Activated CD8-positive, alpha-beta memory T cell treated with anti-CD3 and anti-CD28 coated beads for 36 hours (primary cell): ENCODE results near the gene CACNB1. TPM values are rescaled to one million over a fixed set of nuclear protein-coding genes. Genes with fewer than 3 reads are reported as not detected.

ENCODE experiments used
- CTCF ChIA-PET: fragments of 350-600 bp; sonication (Branson Sonifier 250); formaldehyde crosslinking; loops from one replicate; lab custom pipeline; 2021; ENCODE audit warnings: antibody characterized with exemption; lab: Charles Lee
- POLR2A ChIA-PET: fragments of 350-600 bp; sonication (Branson Sonifier 250); formaldehyde crosslinking; loops from one replicate; lab custom pipeline; 2021; ENCODE audit warnings: antibody characterized with exemption; lab: Charles Lee
- total RNA-seq, 2 experiments: library from RNA; stranded (reverse); gene quantifications; one replicate each; pipeline ENCODE4 v1.2.3, GENCODE V29; 2021

The CACNB1 gene
- total RNA-seq, 2 experiments from 2014 or later: 16.9 to 17.4 TPM

- ChIA-PET POLR2A (no interaction called here), CTCF (interaction anchor here (0.6 to 1.4 kb wide), 2 partner anchors 11 to 32 kb away, joined by 4 to 5 read pairs; no protein-coding TSS in a partner anchor)
Measured at GRCh38 chr17:39212195-39212810, 14.8 kb upstream of the CACNB1 start.

DNA sequence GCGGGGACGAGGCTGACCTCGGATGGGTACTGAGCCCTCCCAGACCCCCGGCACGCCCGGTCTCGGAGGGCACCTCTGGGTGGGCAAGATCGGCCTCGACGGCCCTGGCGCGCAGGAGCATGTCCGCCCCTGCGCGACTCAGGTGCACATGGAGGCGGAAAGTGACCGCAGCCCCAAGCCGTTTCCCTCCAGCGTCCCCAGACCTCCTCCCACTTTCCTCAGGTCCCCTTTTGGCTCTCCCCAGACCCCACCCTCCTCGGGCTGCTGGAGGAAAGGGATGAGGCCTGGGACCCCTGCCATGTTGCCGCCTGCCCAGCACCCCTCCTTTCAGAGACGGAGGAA lies 12.6 kb upstream of the CACNB1 start:
- ChIA-PET POLR2A (interaction anchor here (1.8 kb wide), 1 partner anchor 10 kb away, joined by 7 read pairs; the partner anchor contains the start of gene RPL19), CTCF (interaction anchor here (10.6 kb wide), 1 partner anchor 26 kb away, joined by 205 read pairs; no protein-coding TSS in a partner anchor)

DNA sequence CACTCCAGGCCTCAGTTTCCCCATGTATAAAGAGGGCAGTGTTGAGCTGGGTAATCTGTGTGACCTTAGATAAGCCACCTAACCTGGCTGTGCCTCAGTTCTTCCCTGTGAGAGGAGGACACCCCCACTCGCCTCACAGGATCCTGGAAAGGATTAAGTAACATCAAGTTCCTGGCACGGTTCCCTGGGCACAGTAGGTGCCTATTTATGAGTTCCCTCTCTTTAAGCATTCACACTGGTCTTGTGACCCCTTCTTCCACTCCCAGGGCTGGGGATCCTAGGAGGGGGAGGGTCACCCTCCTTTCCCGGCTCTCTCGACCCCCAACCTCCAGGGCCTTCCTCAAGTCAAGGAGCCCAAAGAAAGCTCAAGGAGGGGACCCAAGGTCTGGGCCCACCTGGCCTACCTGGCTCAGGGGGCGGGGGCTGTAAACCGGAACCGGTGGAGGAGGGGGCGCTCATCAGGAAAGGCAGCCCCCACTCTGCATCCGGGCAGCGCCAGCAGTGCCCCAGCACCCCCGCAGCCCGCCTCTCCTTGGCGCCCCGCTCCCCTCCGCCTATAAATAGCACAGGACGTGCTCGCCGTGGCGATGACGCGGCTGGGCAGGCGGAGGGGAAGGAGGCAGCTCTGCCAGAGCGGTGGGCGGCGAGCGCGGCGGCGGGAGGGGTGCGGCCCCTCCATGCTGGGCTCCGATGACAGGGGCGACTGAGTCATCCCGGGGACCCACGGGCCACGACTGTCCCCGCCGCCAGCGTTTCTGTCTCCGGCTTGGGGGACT lies 12.0 kb upstream of the CACNB1 start:
- CTCF ChIA-PET: interaction anchor here (1.1 to 10.6 kb wide), 3 partner anchors 27 to 45 kb away, joined by 4 to 205 read pairs (median 65); no protein-coding TSS in a partner anchor

GRCh38 chr17:39208893-39209292 lies 11.4 kb upstream of the CACNB1 start:
- ChIA-PET POLR2A (interaction anchor here (1.8 kb wide), 1 partner anchor 9 kb away, joined by 7 read pairs; the partner anchor contains the start of gene RPL19), CTCF (interaction anchor here (1.1 to 10.6 kb wide), 3 partner anchors 27 to 44 kb away, joined by 4 to 205 read pairs (median 65); no protein-coding TSS in a partner anchor)

More for the DNA sequence above, 12.0 kb upstream of the CACNB1 start:
- POLR2A ChIA-PET: interaction anchor here (1.8 kb wide), 1 partner anchor 10 kb away, joined by 7 read pairs; the partner anchor contains the start of gene RPL19

GRCh38 chr17:39208136-39208535 lies 10.7 kb upstream of the CACNB1 start:
- ChIA-PET POLR2A (no interaction called here), CTCF (interaction anchor here (2.0 to 10.6 kb wide), 4 partner anchors 12 to 44 kb away, joined by 6 to 205 read pairs (median 36); no protein-coding TSS in a partner anchor)

DNA sequence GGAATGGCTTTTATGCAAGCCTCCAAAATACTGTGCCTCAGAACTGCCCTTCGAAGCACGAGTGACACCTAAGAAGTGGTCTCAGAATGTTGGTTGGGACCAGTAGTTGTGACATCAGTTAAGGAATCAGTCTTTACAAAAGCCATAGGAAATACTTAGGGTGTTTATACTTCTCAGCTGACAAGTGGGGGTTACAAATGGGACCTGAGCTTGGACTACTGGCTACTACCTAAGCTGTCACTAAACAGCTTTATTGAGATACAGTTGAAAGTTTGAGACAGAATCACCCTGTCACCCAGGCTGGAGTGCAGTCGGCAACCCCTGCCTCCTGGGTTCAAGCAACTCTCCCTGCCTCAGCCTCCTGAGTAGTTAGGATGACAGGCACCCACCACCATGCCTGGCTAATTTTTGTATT lies 7.7 kb upstream of the CACNB1 start:
- ChIA-PET CTCF (interaction anchor here (0.6 to 10.6 kb wide), 3 partner anchors 31 to 60 kb away, joined by 3 to 205 read pairs (median 65); no protein-coding TSS in a partner anchor), POLR2A (interaction anchor here (0.6 to 1.6 kb wide), 3 partner anchors 30 to 247 kb away, joined by 3 read pairs; no protein-coding TSS in a partner anchor)

GRCh38 chr17:39204245-39204644 lies 6.8 kb upstream of the CACNB1 start:
- CTCF ChIA-PET: interaction anchor here (1.0 to 10.6 kb wide), 2 partner anchors 32 to 40 kb away, joined by 3 to 205 read pairs; no protein-coding TSS in a partner anchor
- POLR2A ChIA-PET: no interaction called here

DNA sequence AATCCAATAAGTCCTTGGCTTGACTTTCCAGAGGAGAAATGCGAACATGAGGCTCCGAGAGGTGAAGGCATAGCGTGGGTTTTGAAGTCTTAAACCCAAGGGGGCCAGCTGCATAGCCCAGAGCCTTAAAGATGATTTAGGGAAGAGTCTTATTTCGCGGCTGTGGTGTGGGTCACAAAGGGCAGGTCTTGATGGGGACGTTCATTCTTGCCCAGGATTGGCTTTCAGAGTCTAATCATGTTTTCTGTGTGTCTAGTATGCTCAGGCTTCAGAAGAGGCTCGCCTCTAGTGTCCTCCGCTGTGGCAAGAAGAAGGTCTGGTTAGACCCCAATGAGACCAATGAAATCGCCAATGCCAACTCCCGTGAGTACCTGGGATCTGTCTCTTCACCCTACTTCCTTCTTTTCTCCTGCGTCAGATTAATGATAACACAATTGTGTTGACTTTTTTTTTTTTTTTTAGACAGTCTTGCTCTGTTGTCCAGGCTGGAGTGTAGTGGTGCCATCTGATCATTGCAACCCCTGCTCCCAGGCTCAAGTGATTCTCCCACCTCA lies 3.6 kb upstream of the CACNB1 start:
- ChIA-PET CTCF (interaction anchor here (0.7 to 10.6 kb wide), 3 partner anchors 11 to 35 kb away, joined by 5 to 205 read pairs (median 6); no protein-coding TSS in a partner anchor), POLR2A (interaction anchor here (0.9 kb wide), 1 partner anchor 330 kb away, joined by 3 read pairs; the partner anchor contains the start of gene LASP1)

DNA sequence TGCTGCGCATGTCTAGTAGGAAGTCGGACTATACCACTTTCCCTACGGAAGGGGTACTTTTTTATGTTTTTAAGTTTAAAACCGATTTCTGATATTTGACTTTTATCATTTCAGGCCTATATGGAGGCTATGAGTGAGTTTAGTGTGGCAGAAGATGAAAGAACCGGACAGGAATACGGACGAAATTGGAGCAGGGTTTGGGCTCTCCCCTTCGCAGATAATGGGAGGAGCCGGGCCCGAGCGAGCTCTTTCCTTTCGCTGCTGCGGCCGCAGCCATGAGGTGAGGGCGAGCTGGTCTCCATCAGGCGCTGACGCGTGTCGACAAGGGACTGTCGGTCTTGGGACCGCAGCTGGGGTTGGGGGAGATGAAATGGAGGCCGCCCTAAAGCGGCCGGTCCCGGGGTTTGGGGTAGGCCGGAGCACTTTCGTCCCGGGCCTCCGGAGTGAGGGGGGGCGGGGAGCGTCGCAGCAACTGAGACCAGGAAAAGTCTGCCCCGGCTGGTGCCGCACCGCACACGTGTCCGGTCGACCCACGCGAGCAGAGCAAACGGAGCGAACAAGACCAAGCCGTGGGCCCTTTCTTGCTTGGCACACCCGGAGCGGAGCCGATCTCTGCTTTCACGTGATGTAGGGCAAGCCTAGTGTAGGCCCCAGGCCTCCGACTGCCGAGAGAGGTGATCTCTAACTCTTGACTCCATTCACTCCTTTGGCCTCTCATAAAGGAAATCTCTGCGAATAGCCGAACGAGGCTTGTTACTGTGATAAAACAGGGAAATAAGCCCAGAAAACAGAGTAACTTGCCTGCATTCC lies 2.8 kb upstream of the CACNB1 start, which contains the start of gene RPL19:
TSS of gene RPL19 (plus strand) at position 214 of the 810 bp plus-strand sequence. CDS start at position 276, 62 bp downstream.
- CTCF ChIA-PET: interaction anchor here (1.0 to 2.6 kb wide), 8 partner anchors 8 to 217 kb away, joined by 3 to 13 read pairs (median 4); partner anchors contain the start of gene ARL5C
- POLR2A ChIA-PET: interaction anchor here (0.6 to 2.0 kb wide), 8 partner anchors 9 to 448 kb away, joined by 3 to 8 read pairs (median 5); no protein-coding TSS in a partner anchor

- POLR2A ChIA-PET: interaction anchor here (0.6 to 2.0 kb wide), 7 partner anchors 10 to 448 kb away, joined by 3 to 8 read pairs (median 6); no protein-coding TSS in a partner anchor
Measured at GRCh38 chr17:39199820-39200069, 2.3 kb upstream of the CACNB1 start.

DNA sequence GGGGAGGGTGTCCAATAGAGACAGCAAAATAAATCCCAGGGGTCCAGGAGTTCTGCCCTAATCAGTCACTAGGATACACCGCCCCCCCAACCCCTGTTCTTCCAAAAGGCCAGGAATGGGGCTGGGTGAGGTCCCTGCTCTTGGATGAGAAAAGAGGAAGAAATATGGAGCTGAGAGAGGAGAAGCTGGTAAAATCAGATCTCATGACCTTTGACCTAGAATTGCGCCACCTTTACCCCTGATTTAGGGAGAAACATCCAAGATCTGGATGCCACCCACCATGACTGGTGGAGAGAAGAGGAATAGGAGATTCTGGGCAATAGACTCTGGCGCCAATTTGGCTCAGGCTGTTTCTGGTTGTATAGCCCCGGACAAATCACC lies 707 bp upstream of the CACNB1 start:
- ChIA-PET POLR2A (no interaction called here), CTCF (interaction anchor here (0.6 to 2.6 kb wide), 3 partner anchors 33 to 267 kb away, joined by 3 to 13 read pairs (median 5); partner anchors contain the start of gene ARL5C)

More at GRCh38 chr17:39199820-39200069, 2.3 kb upstream of the CACNB1 start:
- CTCF ChIA-PET: interaction anchor here (0.7 to 2.6 kb wide), 9 partner anchors 8 to 216 kb away, joined by 3 to 13 read pairs (median 4); partner anchors contain the start of gene ARL5C

DNA sequence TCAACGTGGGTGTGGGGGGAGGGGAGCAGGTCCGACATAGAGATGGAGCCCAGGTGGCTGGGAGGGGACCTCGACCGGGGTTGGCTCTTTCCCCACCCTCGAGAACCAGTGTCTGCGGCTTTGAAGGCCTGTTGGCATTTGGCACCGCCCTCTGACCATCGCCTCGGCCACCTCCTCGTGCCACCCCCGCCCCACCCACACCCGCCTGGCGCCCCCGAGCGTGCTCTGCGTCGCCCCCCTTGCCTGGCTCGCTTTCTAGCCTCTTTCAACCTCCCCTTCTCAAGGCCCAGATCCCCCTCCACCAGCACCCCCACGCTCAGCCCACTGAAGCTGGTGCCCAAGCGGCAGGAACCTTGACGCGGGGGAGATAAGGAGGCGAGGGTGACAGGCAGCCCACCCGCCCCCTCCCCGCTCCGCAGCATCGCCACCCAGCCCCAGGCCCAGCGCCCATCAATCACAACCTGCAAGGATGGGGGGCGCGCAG lies 619 bp downstream of the CACNB1 start:
- ChIA-PET POLR2A (no interaction called here), CTCF (interaction anchor here (2.0 to 2.3 kb wide), 2 partner anchors 14 to 32 kb away, joined by 5 to 6 read pairs; no protein-coding TSS in a partner anchor)

DNA sequence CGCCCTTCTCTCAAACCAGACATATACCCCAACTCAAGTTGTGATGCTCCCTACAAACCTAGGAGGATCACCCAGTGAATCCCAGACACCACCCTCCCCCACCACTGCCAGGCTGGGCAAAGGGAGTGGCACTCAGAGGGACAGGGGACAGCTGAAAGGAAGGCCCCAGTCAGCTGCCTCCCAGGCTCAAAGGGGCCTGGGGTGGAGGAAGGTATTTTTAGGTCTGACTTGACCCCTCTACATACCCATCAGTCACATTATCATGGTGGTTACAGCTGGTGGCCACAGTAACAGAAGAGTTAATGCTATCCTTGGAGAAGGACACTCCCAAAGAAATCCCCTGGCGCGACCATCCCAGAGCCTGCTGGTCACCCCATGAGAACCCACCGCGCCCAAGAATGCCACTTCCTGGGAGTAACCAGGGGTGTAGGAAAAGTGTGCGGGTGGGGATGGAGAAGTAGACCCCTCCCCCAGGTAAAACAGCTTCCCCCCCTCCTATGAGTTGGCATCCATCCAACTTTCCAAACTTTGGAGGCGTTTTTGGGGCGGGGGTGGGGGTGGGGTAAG lies 1.1 kb downstream of the CACNB1 start:
- ChIA-PET CTCF (interaction anchor here (1.2 to 2.3 kb wide), 5 partner anchors 10 to 41 kb away, joined by 3 to 10 read pairs (median 6); no protein-coding TSS in a partner anchor), POLR2A (no interaction called here)

- ChIA-PET CTCF (interaction anchor here (0.6 to 2.3 kb wide), 6 partner anchors 11 to 41 kb away, joined by 3 to 10 read pairs (median 6); no protein-coding TSS in a partner anchor), POLR2A (no interaction called here)
Measured at GRCh38 chr17:39195568-39196160, 1.8 kb downstream of the CACNB1 start.

- CTCF ChIA-PET: interaction anchor here (0.6 to 2.3 kb wide), 6 partner anchors 12 to 42 kb away, joined by 3 to 10 read pairs (median 6); no protein-coding TSS in a partner anchor
- POLR2A ChIA-PET: no interaction called here
Measured at GRCh38 chr17:39194985-39195524, 2.4 kb downstream of the CACNB1 start.
